B cell (primary cell): ENCODE results near the gene KIF2A.

Experiments used
- CTCF ChIP-seq: fragments of 200-600 bp; IDR thresholded peaks from one replicate; pipeline ENCODE4 v1.8.0; 2022; ENCODE audit warnings: antibody characterized with exemption, mild to moderate bottlenecking
- EZH2 ChIP-seq: IDR thresholded peaks from 2 replicates; pipeline ENCODE4 v1.6.1; 2012; ENCODE audit warnings: borderline replicate concordance, low read depth, mild to moderate bottlenecking, moderate library complexity, low read length; ENCODE audit not compliant: insufficient read depth, poor library complexity, severe bottlenecking

DNA sequence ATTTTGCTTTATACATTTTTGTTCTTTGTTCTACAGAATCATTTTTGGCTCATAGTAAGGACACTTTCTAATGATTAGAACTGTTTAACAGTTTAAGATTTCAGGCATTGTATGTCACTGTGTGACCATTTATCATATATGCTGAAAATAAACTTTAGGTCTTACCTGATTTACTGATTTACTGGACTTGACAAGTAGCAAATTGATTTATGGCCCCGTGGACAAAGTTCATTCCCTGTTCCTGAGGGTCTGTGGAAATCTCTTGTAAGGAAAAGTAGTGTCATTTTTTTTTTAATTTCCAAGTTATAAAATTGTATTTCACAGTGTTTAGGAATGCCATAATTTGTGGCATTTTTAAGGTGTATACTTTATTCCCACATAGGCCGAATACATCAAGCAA is 40.7 kb downstream of the KIF2A start:
- TF ChIP-seq EZH2 (no peak), CTCF (no peak)
